PC-3 (cell line): Measurements from ENCODE around the gene ALPK3. TPM values are rescaled to one million over a fixed set of nuclear protein-coding genes. Genes with fewer than 3 reads are reported as not detected.

Experiments
- ATAC-seq: fragments of 200-7000 bp; cut with Tn5 transposase; 2 replicates; pipeline ENCODE4 v1.9.1; 2020; ENCODE audit warnings: mild to moderate bottlenecking, moderate library complexity
- BruUV-seq: library from RNA; stranded (reverse); fragments of 400-500 nt; replicated peaks from 2 replicates; lab custom pipeline; 2021; lab: Mats Ljungman, UMichigan
- CTCF ChIA-PET: fragments of 300-600 bp; sonication (Branson Sonifier 250); formaldehyde crosslinking; loops from one replicate; lab custom pipeline; 2022; ENCODE audit warnings: antibody characterized with exemption; lab: Charles Lee
- POLR2A ChIA-PET: fragments of 300-600 bp; sonication (Branson Sonifier 250); formaldehyde crosslinking; loops from one replicate; lab custom pipeline; 2022; ENCODE audit warnings: antibody characterized with exemption; ENCODE audit not compliant: unreplicated experiment; lab: Charles Lee
- DNase-seq: peaks from one replicate; pipeline ENCODE4 v3.0.0-alpha.2; 2015
- H2AFZ ChIP-seq: fragments of 300-600 bp; sonication (generic); 2 replicates; pipeline ENCODE4 v1.6.0; 2016; ENCODE audit warnings: antibody characterized with exemption, low read length
- H3F3A ChIP-seq: fragments of 300-600 bp; sonication (generic); one replicate; pipeline ENCODE4 v1.6.0; 2017; ENCODE audit warnings: antibody characterized with exemption, low read length, control low read depth, mild to moderate bottlenecking; ENCODE audit not compliant: unreplicated experiment
- H3K27ac ChIP-seq: fragments of 300-600 bp; sonication (generic); 2 replicates; pipeline ENCODE4 v1.5.1; 2016; ENCODE audit warnings: mild to moderate bottlenecking, low read length
- H3K27me3 ChIP-seq: fragments of 300-600 bp; sonication (generic); 2 replicates; pipeline ENCODE4 v1.6.1; 2016; ENCODE audit warnings: low read length, mixed read lengths
- H3K36me3 ChIP-seq: fragments of 300-600 bp; sonication (generic); 2 replicates; pipeline ENCODE4 v1.6.1; 2016; ENCODE audit warnings: low read depth, mixed run types, low read length, mixed read lengths
- H3K4me1 ChIP-seq: fragments of 300-600 bp; sonication (generic); 2 replicates; pipeline ENCODE4 v1.5.1; 2016; ENCODE audit warnings: low read length; ENCODE audit not compliant: insufficient read depth
- H3K4me2 ChIP-seq: fragments of 300-600 bp; sonication (generic); 2 replicates; pipeline ENCODE4 v1.6.0; 2016; ENCODE audit warnings: low read length
- H3K4me3 ChIP-seq: fragments of 300-600 bp; sonication (generic); 2 replicates; pipeline ENCODE4 v1.5.1; 2016; ENCODE audit warnings: mild to moderate bottlenecking, low read length, mixed read lengths
- H3K79me2 ChIP-seq: fragments of 300-600 bp; sonication (generic); 2 replicates; pipeline ENCODE4 v1.6.1; 2017; ENCODE audit warnings: low read length, mixed read lengths
- H3K9ac ChIP-seq: fragments of 300-600 bp; sonication (generic); 2 replicates; pipeline ENCODE4 v1.6.0; 2016; ENCODE audit warnings: mild to moderate bottlenecking, low read length
- H3K9me2 ChIP-seq: fragments of 300-600 bp; sonication (generic); replicated peaks from 2 replicates; pipeline ENCODE4 v1.6.1; 2016; ENCODE audit warnings: mixed run types, low read length, mixed read lengths
- H3K9me3 ChIP-seq: fragments of 300-600 bp; sonication (generic); 2 replicates; pipeline ENCODE4 v1.6.1; 2016; ENCODE audit warnings: low read length, mixed read lengths
- H4K20me1 ChIP-seq: fragments of 300-600 bp; sonication (generic); 2 replicates; pipeline ENCODE4 v1.6.1; 2016; ENCODE audit warnings: low read length, mixed read lengths
- CTCF ChIP-seq: fragments of 300-600 bp; sonication (generic); conservative IDR thresholded peaks from 2 replicates; pipeline ENCODE4 v1.5.1; 2017; ENCODE audit warnings: antibody characterized with exemption, low read depth, mild to moderate bottlenecking, low read length
- EZH2 ChIP-seq: fragments of 300-600 bp; sonication (generic); IDR thresholded peaks from one replicate; pipeline ENCODE4 v1.6.1; 2017; ENCODE audit warnings: antibody characterized with exemption, mild to moderate bottlenecking, low read length; ENCODE audit not compliant: unreplicated experiment
- EZH2phosphoT487 ChIP-seq: fragments of 300-600 bp; sonication (generic); IDR thresholded peaks from 2 replicates; pipeline ENCODE4 v1.6.1; 2018; ENCODE audit warnings: mild to moderate bottlenecking, antibody characterized with exemption, low read length, borderline replicate concordance
- intact Hi-C: fragments of 100-400 bp; cut with micrococcal nuclease; formaldehyde crosslinking; loops from 2 replicates; pipeline ENCODE4 v1.9.0; 2023
- total RNA-seq: library from RNA; depleted of rRNA; stranded (reverse); fragments of >200 nt; gene quantifications from 2 replicates; pipeline ENCODE4 v1.2.3, GENCODE V29; 2014

ALPK3 gene
- total RNA-seq, 1 experiment from 2014 or later: 2.4 TPM

GRCh38 chr15:84833447-84834228, 16.5 kb downstream of the ALPK3 start:
- ChIA-PET CTCF (no interaction called here), POLR2A (no interaction called here)
- intact Hi-C loops: no loop called here
- no peak for TF ChIP-seq EZH2phosphoT487
- TF ChIP-seq CTCF: no peak
- no peak for TF ChIP-seq EZH2
- Histone ChIP-seq H2AFZ (no peak overlapping the region), H3K9me3 (no peaks in the 10 kb centered on the region), H3K27ac (no peak overlapping the region), H3K9me2 (no peaks in the 10 kb centered on the region), H4K20me1 (no peaks in the 10 kb centered on the region), H3K36me3 (no peaks in the 10 kb centered on the region), H3K27me3 (no peaks in the 10 kb centered on the region), H3K9ac (no peak overlapping the region), H3F3A (no peaks in the 10 kb centered on the region), H3K4me2 (no peak overlapping the region), H3K4me3 (no peak overlapping the region), H3K79me2 (no peaks in the 10 kb centered on the region), H3K4me1 (peaks cover 11% of the 10 kb centered on the region; the same call in 1 of the 2 replicates)
- no TSS peak for BruUV-seq
- peak; percentile 70 for DNase-seq
- ATAC-seq: peak; percentile 46; the same call in 1 of the 2 replicates

DNA sequence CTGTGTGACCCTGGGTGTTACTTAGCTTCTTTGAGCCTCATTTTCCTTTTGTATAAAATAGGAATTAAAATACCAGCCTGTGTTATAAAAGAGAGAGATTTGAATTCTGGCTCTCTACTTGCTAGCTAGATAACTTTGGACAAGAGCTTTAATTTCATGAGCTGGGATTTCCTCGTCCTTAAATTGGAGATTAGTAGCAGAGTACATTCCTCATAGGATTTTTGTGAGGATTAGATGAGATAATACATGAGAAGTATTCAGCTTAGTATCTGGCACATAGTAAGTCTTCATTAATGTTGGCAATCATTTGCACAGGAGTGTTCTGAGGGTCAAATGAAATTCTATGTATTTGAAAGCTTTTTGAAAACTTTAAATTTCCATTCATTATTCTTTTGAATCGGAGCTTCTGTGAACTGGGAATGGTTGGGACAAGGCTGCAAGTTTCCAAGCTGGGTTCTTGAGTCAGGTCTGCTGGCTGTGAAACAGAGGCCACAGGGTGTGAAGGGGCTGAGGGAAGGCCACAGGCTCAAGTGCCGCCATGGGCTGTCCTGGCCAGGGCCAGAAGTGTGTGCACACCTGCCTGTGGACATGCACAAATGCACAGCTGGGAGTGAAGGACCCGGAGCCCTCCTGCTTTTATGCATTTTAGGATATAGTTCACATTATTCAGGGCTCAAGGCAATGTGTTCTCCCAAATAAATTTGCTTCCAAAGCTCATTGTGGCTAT, 17.2 kb downstream of the ALPK3 start:
- Histone ChIP-seq H2AFZ (no peak overlapping the region), H3K4me2 (no peak overlapping the region), H3K4me3 (no peak overlapping the region), H3K9me3 (no peaks in the 10 kb centered on the region), H3K27ac (no peak overlapping the region), H3K9me2 (no peaks in the 10 kb centered on the region), H3K79me2 (no peaks in the 10 kb centered on the region), H3K4me1 (peaks cover 11% of the 10 kb centered on the region; the same call in 1 of the 2 replicates), H4K20me1 (no peaks in the 10 kb centered on the region), H3K36me3 (no peaks in the 10 kb centered on the region), H3K27me3 (no peaks in the 10 kb centered on the region), H3K9ac (no peak overlapping the region), H3F3A (no peaks in the 10 kb centered on the region)
- ATAC-seq (no peak), DNase-seq (no peak)
- BruUV-seq: no TSS peak
- TF ChIP-seq EZH2phosphoT487 (no peak), EZH2 (no peak), CTCF (no peak)
- CTCF ChIA-PET: no interaction called here
- intact Hi-C loops: no loop called here
- POLR2A ChIA-PET: no interaction called here
